GM12864 (cell line): ENCODE results near the gene MLN.

Source experiments
- DNase-seq: peaks from one replicate; pipeline ENCODE4 v3.0.0-alpha.2; 2011; ENCODE audit warnings: low read depth
- H3K4me3 ChIP-seq: 2 replicates; pipeline ENCODE4 v1.5.1; 2011; ENCODE audit warnings: mild to moderate bottlenecking, low read depth, low read length, control low read depth
- CTCF ChIP-seq: IDR thresholded peaks from 2 replicates; pipeline ENCODE4 v1.5.1; 2011; ENCODE audit warnings: low read depth, mild to moderate bottlenecking, moderate library complexity, low read length, control low read depth, inconsistent platforms; ENCODE audit errors: missing control alignments

MLN gene

GRCh38 chr6:33797626-33798342 lies 6.0 kb downstream of the MLN start:
- TF ChIP-seq CTCF = no peak
- DNase-seq = no peak

GRCh38 chr6:33794910-33795623 lies 8.7 kb downstream of the MLN start:
- DNase-seq = no peak
- no peak overlapping the region for H3K4me3 ChIP-seq
- no peak for TF ChIP-seq CTCF

More at GRCh38 chr6:33797626-33798342, 6.0 kb downstream of the MLN start:
- no peak overlapping the region for H3K4me3 ChIP-seq

GRCh38 chr6:33792981-33793380 lies 10.8 kb downstream of the MLN start:
- DNase-seq = no peak
- TF ChIP-seq CTCF = no peak
- no peak overlapping the region for H3K4me3 ChIP-seq

GRCh38 chr6:33791620-33792019 lies 12.2 kb downstream of the MLN start:
- no peak for DNase-seq
- no peak for TF ChIP-seq CTCF
- no peak overlapping the region for H3K4me3 ChIP-seq

GRCh38 chr6:33790910-33791309 lies 12.9 kb downstream of the MLN start:
- TF ChIP-seq CTCF = no peak
- DNase-seq = no peak
- H3K4me3 ChIP-seq = no peak overlapping the region

GRCh38 chr6:33790379-33790778 lies 13.4 kb downstream of the MLN start:
- H3K4me3 ChIP-seq = no peak overlapping the region
- TF ChIP-seq CTCF = no peak
- DNase-seq = no peak
